SK-N-SH treated with all-trans-retinoic acid at 6 μM for 48 hours (cell line): Measurements from ENCODE around the gene BACH1.

Source experiments
- ATAC-seq: fragments of 200-7000 bp; cut with Tn5 transposase; 3 replicates; pipeline ENCODE4 v1.9.1; 2020; ENCODE audit warnings: mild to moderate bottlenecking, moderate library complexity
- ARNTL ChIP-seq: fragments of 450-650 bp; formaldehyde crosslinking; IDR thresholded peaks from 2 replicates; pipeline ENCODE4 v1.5.0; 2020; ENCODE audit warnings: low read depth, mild to moderate bottlenecking, moderate library complexity, borderline replicate concordance
- BACH2 ChIP-seq: fragments of 250-450 bp; sonication (Bioruptor Pico); IDR thresholded peaks from 2 replicates; pipeline ENCODE4 v1.9.0; 2021; ENCODE audit warnings: mild to moderate bottlenecking, borderline replicate concordance
- CREB5 ChIP-seq: fragments of 250-450 bp; sonication (Bioruptor Pico); IDR thresholded peaks from 2 replicates; pipeline ENCODE4 v1.5.1; 2020; ENCODE audit warnings: low read depth, mild to moderate bottlenecking, moderate library complexity
- GLIS3 ChIP-seq: fragments of 250-450 bp; sonication (Bioruptor Pico); IDR thresholded peaks from 2 replicates; pipeline ENCODE4 v1.5.0; 2020; ENCODE audit warnings: mild to moderate bottlenecking, moderate library complexity
- ISL1 ChIP-seq: fragments of 250-450 bp; sonication (Bioruptor Pico); IDR thresholded peaks from 2 replicates; pipeline ENCODE4 v2.1.2; 2022; ENCODE audit warnings: mild to moderate bottlenecking, moderate library complexity
- OSR1 ChIP-seq: fragments of 250-450 bp; sonication (Bioruptor Pico); IDR thresholded peaks from 2 replicates; pipeline ENCODE4 v1.8.0; 2022; ENCODE audit warnings: moderate library complexity, mild to moderate bottlenecking, inconsistent platforms
- PATZ1 ChIP-seq: fragments of 250-450 bp; sonication (Bioruptor Pico); IDR thresholded peaks from 2 replicates; pipeline ENCODE4 v1.8.0; 2020; ENCODE audit warnings: mild to moderate bottlenecking, moderate library complexity, borderline replicate concordance
- PPARA ChIP-seq: fragments of 250-450 bp; sonication (Bioruptor Pico); IDR thresholded peaks from 2 replicates; pipeline ENCODE4 v1.5.0; 2020; ENCODE audit warnings: mild to moderate bottlenecking, borderline replicate concordance
- RARB ChIP-seq: fragments of 250-450 bp; sonication (Bioruptor Pico); IDR thresholded peaks from 2 replicates; pipeline ENCODE4 v1.8.0; 2021; ENCODE audit warnings: mild to moderate bottlenecking, moderate library complexity
- TCF4 ChIP-seq: fragments of 250-450 bp; sonication (Bioruptor Pico); IDR thresholded peaks from 2 replicates; pipeline ENCODE4 v1.8.0; 2021; ENCODE audit warnings: mild to moderate bottlenecking, moderate library complexity, borderline replicate concordance
- TOX ChIP-seq: fragments of 250-450 bp; sonication (Bioruptor Pico); IDR thresholded peaks from 2 replicates; pipeline ENCODE4 v1.8.0; 2021; ENCODE audit warnings: mild to moderate bottlenecking, moderate library complexity, borderline replicate concordance
- ZFP3 ChIP-seq: fragments of 250-450 bp; sonication (Bioruptor Pico); IDR thresholded peaks from 2 replicates; pipeline ENCODE4 v1.5.0; 2020; ENCODE audit warnings: mild to moderate bottlenecking, moderate library complexity
- ZFP30 ChIP-seq: fragments of 450-650 bp; formaldehyde crosslinking; IDR thresholded peaks from 2 replicates; pipeline ENCODE4 v1.5.0; 2022; ENCODE audit warnings: mild to moderate bottlenecking, moderate library complexity
- ZNF565 ChIP-seq: fragments of 450-650 bp; formaldehyde crosslinking; conservative IDR thresholded peaks from 2 replicates; pipeline ENCODE4 v1.5.0; 2020; ENCODE audit warnings: low read depth, mild to moderate bottlenecking, moderate library complexity
- ZNF70 ChIP-seq: fragments of 450-650 bp; formaldehyde crosslinking; IDR thresholded peaks from 2 replicates; pipeline ENCODE4 v1.5.0; 2020; ENCODE audit warnings: mild to moderate bottlenecking, moderate library complexity
- ZNF8 ChIP-seq: fragments of 450-650 bp; formaldehyde crosslinking; IDR thresholded peaks from 2 replicates; pipeline ENCODE4 v1.5.0; 2020; ENCODE audit warnings: mild to moderate bottlenecking, moderate library complexity
- TF ChIP-seq, protein P1 (sequence below): fragments of 250-450 bp; sonication (Bioruptor Pico); IDR thresholded peaks from 2 replicates; pipeline ENCODE4 v1.5.0; 2020; ENCODE audit warnings: mild to moderate bottlenecking, moderate library complexity
- TF ChIP-seq, protein P2 (sequence below): fragments of 250-450 bp; sonication (Bioruptor Pico); IDR thresholded peaks from 2 replicates; pipeline ENCODE4 v1.8.0; 2021; ENCODE audit warnings: low read depth, mild to moderate bottlenecking, moderate library complexity, borderline replicate concordance

Gene BACH1

DNA sequence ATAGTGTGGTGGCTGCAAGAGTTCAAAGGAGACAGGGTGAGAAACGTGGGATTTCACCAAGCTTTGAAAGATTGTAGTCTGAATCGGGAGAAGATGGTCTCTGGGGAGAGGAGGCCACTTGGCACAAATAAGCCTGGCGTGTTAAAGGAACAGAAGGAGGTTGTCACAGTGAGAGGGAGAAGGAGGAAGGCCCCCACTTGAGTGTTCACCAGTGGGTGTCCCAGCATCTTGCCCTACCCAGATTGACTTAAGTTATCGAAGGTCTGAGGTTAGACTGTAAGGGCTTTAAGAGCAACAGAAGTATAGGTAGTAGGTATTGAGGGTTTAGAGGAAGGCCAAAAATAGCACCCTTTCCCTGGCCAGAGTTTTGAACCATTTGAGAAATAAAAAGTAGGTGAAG lies 48.0 kb downstream of the BACH1 start:
- TF ChIP-seq TOX (CRISPR knock-in tag), result no peak
- TF ChIP-seq ZNF565 (CRISPR knock-in tag), result no peak
- no peak for TF ChIP-seq OSR1 (CRISPR knock-in tag)
- no peak for TF ChIP-seq ARNTL (CRISPR knock-in tag)
- TF ChIP-seq GLIS3 (CRISPR knock-in tag), result no peak
- no peak for TF ChIP-seq PATZ1
- TF ChIP-seq, protein P1, sequence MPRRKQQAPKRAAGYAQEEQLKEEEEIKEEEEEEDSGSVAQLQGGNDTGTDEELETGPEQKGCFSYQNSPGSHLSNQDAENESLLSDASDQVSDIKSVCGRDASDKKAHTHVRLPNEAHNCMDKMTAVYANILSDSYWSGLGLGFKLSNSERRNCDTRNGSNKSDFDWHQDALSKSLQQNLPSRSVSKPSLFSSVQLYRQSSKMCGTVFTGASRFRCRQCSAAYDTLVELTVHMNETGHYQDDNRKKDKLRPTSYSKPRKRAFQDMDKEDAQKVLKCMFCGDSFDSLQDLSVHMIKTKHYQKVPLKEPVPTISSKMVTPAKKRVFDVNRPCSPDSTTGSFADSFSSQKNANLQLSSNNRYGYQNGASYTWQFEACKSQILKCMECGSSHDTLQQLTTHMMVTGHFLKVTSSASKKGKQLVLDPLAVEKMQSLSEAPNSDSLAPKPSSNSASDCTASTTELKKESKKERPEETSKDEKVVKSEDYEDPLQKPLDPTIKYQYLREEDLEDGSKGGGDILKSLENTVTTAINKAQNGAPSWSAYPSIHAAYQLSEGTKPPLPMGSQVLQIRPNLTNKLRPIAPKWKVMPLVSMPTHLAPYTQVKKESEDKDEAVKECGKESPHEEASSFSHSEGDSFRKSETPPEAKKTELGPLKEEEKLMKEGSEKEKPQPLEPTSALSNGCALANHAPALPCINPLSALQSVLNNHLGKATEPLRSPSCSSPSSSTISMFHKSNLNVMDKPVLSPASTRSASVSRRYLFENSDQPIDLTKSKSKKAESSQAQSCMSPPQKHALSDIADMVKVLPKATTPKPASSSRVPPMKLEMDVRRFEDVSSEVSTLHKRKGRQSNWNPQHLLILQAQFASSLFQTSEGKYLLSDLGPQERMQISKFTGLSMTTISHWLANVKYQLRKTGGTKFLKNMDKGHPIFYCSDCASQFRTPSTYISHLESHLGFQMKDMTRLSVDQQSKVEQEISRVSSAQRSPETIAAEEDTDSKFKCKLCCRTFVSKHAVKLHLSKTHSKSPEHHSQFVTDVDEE (CRISPR knock-in tag), result no peak
- no peak for TF ChIP-seq TCF4
- no peak for TF ChIP-seq RARB
- TF ChIP-seq ZNF70 (CRISPR knock-in tag), result no peak
- ATAC-seq, result no peak

DNA sequence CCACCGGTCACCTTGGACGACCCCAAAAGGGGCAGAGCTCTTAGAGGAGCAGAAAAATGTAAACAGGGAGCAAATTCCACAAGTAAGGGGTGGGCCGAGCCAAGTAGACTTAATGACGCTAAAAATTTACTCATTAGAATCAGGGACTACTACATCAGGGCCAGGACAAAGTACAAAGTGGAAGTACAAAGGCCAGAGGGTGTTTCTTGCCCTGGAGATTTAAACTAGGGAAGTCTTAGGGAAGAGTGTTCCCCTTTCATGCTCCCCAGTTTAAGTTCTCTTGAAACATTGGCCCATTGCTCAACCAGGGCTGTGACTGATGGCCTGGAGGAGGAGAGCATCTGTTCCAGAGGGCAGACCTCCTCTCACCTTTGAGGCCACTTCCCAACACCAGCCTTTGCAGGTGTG lies 48.6 kb downstream of the BACH1 start:
- TF ChIP-seq ZNF70 (CRISPR knock-in tag), result no peak
- TF ChIP-seq ZFP3, result no peak
- no peak for TF ChIP-seq TCF4
- no peak for TF ChIP-seq RARB
- TF ChIP-seq TOX (CRISPR knock-in tag), result no peak
- no peak for TF ChIP-seq PPARA (CRISPR knock-in tag)
- TF ChIP-seq PATZ1, result no peak
- TF ChIP-seq ZNF8 (CRISPR knock-in tag), result no peak
- TF ChIP-seq, protein P1 (CRISPR knock-in tag), result no peak
- TF ChIP-seq, protein P2, sequence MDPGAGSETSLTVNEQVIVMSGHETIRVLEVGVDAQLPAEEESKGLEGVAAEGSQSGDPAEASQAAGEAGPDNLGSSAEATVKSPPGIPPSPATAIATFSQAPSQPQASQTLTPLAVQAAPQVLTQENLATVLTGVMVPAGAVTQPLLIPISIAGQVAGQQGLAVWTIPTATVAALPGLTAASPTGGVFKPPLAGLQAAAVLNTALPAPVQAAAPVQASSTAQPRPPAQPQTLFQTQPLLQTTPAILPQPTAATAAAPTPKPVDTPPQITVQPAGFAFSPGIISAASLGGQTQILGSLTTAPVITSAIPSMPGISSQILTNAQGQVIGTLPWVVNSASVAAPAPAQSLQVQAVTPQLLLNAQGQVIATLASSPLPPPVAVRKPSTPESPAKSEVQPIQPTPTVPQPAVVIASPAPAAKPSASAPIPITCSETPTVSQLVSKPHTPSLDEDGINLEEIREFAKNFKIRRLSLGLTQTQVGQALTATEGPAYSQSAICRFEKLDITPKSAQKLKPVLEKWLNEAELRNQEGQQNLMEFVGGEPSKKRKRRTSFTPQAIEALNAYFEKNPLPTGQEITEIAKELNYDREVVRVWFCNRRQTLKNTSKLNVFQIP (CRISPR knock-in tag), result no peak
- ATAC-seq, result no peak

GRCh38 chr21:29349702-29350101 lies 51.0 kb downstream of the BACH1 start:
- TF ChIP-seq ISL1 (CRISPR knock-in tag), result no peak
- TF ChIP-seq BACH2 (CRISPR knock-in tag), result no peak
- TF ChIP-seq ARNTL (CRISPR knock-in tag), result no peak
- no peak for TF ChIP-seq TCF4
- no peak for TF ChIP-seq ZFP30 (CRISPR knock-in tag)
- TF ChIP-seq CREB5 (CRISPR knock-in tag), result no peak
- TF ChIP-seq, all 23 proteins: peak for 0
- ATAC-seq, result no peak
